Cardiac fibroblast (primary cell): ENCODE measurements around the gene ADCY5.

Experiments
- DNase-seq, 2 donors: peaks; one replicate each; pipeline versions ENCODE4 v3.0.0 to v3.0.0-alpha.2; 2010; ENCODE audit warnings: low read depth in 2 of 2
- H3K4me3 ChIP-seq, 2 donors: replicated peaks in 1 of 2; 1 replicate in 1 of 2; 2 replicates in 1 of 2; pipeline ENCODE4 v1.5.1; 2011; ENCODE audit warnings: low read depth in 2 of 2, low read length in 2 of 2, mild to moderate bottlenecking in 2 of 2, moderate library complexity in 1 of 2
- CTCF ChIP-seq: IDR thresholded peaks from one replicate; pipeline ENCODE4 v1.5.1; 2011; ENCODE audit warnings: low read depth, mild to moderate bottlenecking, low read length, inconsistent platforms

Gene ADCY5

DNA sequence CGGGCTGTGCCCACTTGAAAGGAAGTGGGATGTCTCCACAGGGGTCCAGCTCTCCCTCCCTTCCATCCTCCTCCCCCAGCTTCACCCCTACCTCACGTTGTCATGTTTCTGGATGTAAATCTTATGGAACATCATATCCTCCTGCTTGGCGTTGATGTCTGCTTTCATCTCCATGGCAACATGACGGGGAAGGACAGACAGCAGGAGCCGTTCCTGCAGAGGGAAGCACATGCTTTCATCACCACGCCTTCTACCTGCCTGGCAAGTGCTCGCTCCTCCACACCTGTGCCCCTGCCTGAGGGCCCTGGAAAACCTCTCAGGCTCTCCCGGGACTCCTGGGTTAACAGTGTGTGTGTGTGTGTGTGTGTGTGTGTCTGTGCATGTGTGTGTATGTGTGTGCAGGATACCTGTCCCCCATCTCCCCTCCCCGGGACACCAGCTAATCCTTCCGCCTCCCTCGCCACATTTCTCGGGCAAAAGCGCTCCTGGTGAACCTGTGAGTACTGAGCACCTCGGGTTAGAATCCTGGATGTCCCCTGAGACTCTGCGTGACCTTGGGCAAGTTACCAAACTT is 101.1 kb downstream of the ADCY5 start:
- no peak for TF ChIP-seq CTCF
- H3K4me3 ChIP-seq, result no peak overlapping the region
- DNase-seq, result no peak

- H3K4me3 ChIP-seq, result no peak overlapping the region
- no peak for TF ChIP-seq CTCF
- no peak for DNase-seq
Observed at GRCh38 chr3:123347205-123347604, 101.7 kb downstream of the ADCY5 start.

GRCh38 chr3:123346021-123346420 is 102.9 kb downstream of the ADCY5 start:
- no peak overlapping the region for H3K4me3 ChIP-seq
- TF ChIP-seq CTCF, result no peak
- no peak for DNase-seq

- DNase-seq, result no peak
- no peak for TF ChIP-seq CTCF
- no peak overlapping the region for H3K4me3 ChIP-seq
Observed at GRCh38 chr3:123344907-123345594, 103.8 kb downstream of the ADCY5 start.

DNA sequence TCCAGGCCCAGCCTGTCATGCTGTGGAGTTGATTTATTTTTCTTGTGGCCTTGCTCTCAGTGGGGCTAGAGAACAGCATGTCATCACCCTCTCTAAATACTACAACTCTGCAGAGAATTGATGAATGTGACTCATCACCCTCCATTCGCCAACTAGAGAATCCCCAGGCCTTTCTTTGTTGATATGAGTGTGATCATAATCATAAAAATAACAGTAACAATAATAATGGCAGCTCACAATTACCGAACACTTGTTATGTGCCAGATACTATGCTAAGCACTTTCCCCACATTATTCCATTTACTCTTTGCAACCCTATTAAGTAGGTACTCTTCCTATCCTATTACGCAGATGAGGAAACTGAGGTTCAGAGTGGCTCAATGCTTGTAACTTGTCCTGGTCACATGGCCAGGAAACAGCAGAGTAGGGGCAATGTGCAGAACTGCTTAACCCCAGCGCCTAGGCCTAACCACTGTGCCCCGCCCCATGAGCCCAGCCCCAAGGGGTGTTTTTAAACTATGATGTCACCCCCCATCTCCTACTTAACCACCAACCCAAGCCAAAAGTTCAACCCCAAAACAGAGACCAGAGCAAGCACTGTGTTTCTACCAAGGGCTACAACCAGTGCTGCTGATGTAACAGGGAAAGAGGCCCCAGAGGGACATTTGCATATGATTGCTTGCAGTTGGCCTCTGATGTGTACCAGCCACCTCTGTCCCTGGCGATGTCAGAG is 104.5 kb downstream of the ADCY5 start:
- TF ChIP-seq CTCF, result no peak
- peak; percentile 22 to 77 for DNase-seq
- H3K4me3 ChIP-seq, result no peak overlapping the region

- no peak for DNase-seq
- H3K4me3 ChIP-seq, result no peak overlapping the region
- TF ChIP-seq CTCF, result no peak
Observed at GRCh38 chr3:123343296-123344174, 105.4 kb downstream of the ADCY5 start.
